Right cardiac atrium (tissue), 5 donors: ENCODE data around the gene FSD1. TPM values are rescaled to one million over a fixed set of nuclear protein-coding genes. Genes with fewer than 3 reads are reported as not detected.

Experiments used
- polyA plus RNA-seq: library from polyadenylated mRNA; stranded (reverse); fragments of 200-250 nt; gene quantifications from one replicate; pipeline ENCODE4 v1.2.3, GENCODE V29; 2013
- total RNA-seq, 4 donors: library from RNA; stranded (reverse); fragmentation: NEBNext Ultra II Directional; extraction: Animal tissue kit (Norgen Biotek cat#: 25700); gene quantifications; one replicate each; pipeline ENCODE4 v1.2.1, GENCODE V29; 2021
- donor health status: healthy with polysubstance abuse.
- donor health status: DM: no; HTN: yes; CAD: no.
- donor health status: DM: no; HTN: no; CAD: no.
- donor health status: DM: no; HTN: yes; CAD: no; lungs with severe emphysema.
- donor health status: DM: yes; HTN: yes; CAD: no.

The FSD1 gene
- total and polyA plus RNA-seq, 5 donors = not detected

Other genes with a start within 250 kb of the FSD1 start
- 10 to 100 TPM; 28.6 to 32.6 (median 31.6) TPM for gene ZBTB7A, start 237.7 kb upstream of the FSD1 start, total RNA-seq
- 17.5 TPM for gene ZBTB7A, start 237.7 kb upstream of the FSD1 start, polyA plus RNA-seq
- 100 to 1,000 TPM; 113 to 134 (median 121) TPM for gene MAP2K2, start 180.5 kb upstream of the FSD1 start, total RNA-seq
- gene MAP2K2, start 180.5 kb upstream of the FSD1 start, polyA plus RNA-seq = 151 TPM
- gene CREB3L3, start 151.0 kb upstream of the FSD1 start, total RNA-seq = not detected
- not detected for gene CREB3L3, start 151.0 kb upstream of the FSD1 start, polyA plus RNA-seq
- 10 to 100 TPM; 11.2 to 16.6 (median 13.1) TPM for gene SIRT6, start 122.0 kb upstream of the FSD1 start, total RNA-seq
- gene SIRT6, start 122.0 kb upstream of the FSD1 start, polyA plus RNA-seq = 15.8 TPM
- under 1 TPM; 0.31 to 0.88 (median 0.41) TPM for gene ANKRD24, start 121.9 kb upstream of the FSD1 start, total RNA-seq
- gene ANKRD24, start 121.9 kb upstream of the FSD1 start, polyA plus RNA-seq = 0.45 TPM
- gene EBI3, start 75.1 kb upstream of the FSD1 start, total RNA-seq = 1 to 10 TPM; 1.8 to 2.3 (median 2.1) TPM
- 0.70 TPM for gene EBI3, start 75.1 kb upstream of the FSD1 start, polyA plus RNA-seq
- 10 to 100 TPM in 2 of 4 donors, 1 to 10 TPM in 2; 9.7 to 12.4 (median 10.9) TPM for gene YJU2, start 57.5 kb upstream of the FSD1 start, total RNA-seq
- 17.7 TPM for gene YJU2, start 57.5 kb upstream of the FSD1 start, polyA plus RNA-seq
- gene SHD, start 25.3 kb upstream of the FSD1 start, total RNA-seq = 10 to 100 TPM; 30.5 to 75.1 (median 54.7) TPM
- gene SHD, start 25.3 kb upstream of the FSD1 start, polyA plus RNA-seq = 23.9 TPM
- not detected for gene TMIGD2, start 2.2 kb upstream of the FSD1 start, total RNA-seq
- 0.25 TPM for gene TMIGD2, start 2.2 kb upstream of the FSD1 start, polyA plus RNA-seq
- 10 to 100 TPM in 3 of 4 donors, 1 to 10 TPM in 1; 6.7 to 13.9 (median 11.3) TPM for gene STAP2, start 34.2 kb downstream of the FSD1 start, total RNA-seq
- gene STAP2, start 34.2 kb downstream of the FSD1 start, polyA plus RNA-seq = 7.8 TPM
- 10 to 100 TPM; 22.8 to 25.8 (median 25.2) TPM for gene MPND, start 39.0 kb downstream of the FSD1 start, total RNA-seq
- 24.9 TPM for gene MPND, start 39.0 kb downstream of the FSD1 start, polyA plus RNA-seq
- gene SH3GL1, start 95.9 kb downstream of the FSD1 start, total RNA-seq = 10 to 100 TPM; 26.3 to 40.3 (median 31.8) TPM
- gene SH3GL1, start 95.9 kb downstream of the FSD1 start, polyA plus RNA-seq = 27.7 TPM
- 1 to 10 TPM; 5.4 to 7.7 (median 6.2) TPM for gene CHAF1A, start 98.0 kb downstream of the FSD1 start, total RNA-seq
- gene CHAF1A, start 98.0 kb downstream of the FSD1 start, polyA plus RNA-seq = 4.3 TPM
- 100 to 1,000 TPM in 3 of 4 donors, 10 to 100 TPM in 1; 99.8 to 124 (median 112) TPM for gene UBXN6, start 153.2 kb downstream of the FSD1 start, total RNA-seq
- gene UBXN6, start 153.2 kb downstream of the FSD1 start, polyA plus RNA-seq = 135 TPM
- 10 to 100 TPM; 20.6 to 30.5 (median 28.6) TPM for gene HDGFL2, start 167.7 kb downstream of the FSD1 start, total RNA-seq
- gene HDGFL2, start 167.7 kb downstream of the FSD1 start, polyA plus RNA-seq = 31.4 TPM
- 100 to 1,000 TPM; 102 to 201 (median 112) TPM for gene PLIN4, start 213.9 kb downstream of the FSD1 start, total RNA-seq
- gene PLIN4, start 213.9 kb downstream of the FSD1 start, polyA plus RNA-seq = 171 TPM
- gene PLIN5, start 230.6 kb downstream of the FSD1 start, total RNA-seq = 10 to 100 TPM; 25.5 to 60.3 (median 28.2) TPM
- gene PLIN5, start 230.6 kb downstream of the FSD1 start, polyA plus RNA-seq = 33.9 TPM
- 1 to 10 TPM in 1 of 4 donors, under 1 TPM in 3; 0.20 to 1.1 (median 0.31) TPM for gene LRG1, start 235.4 kb downstream of the FSD1 start, total RNA-seq
- gene LRG1, start 235.4 kb downstream of the FSD1 start, polyA plus RNA-seq = 0.41 TPM